GM18520 (cell line): ENCODE results near the gene CCDC9B.

Source experiments
- ATAC-seq: cut with Tn5 transposase; IDR thresholded peaks from one replicate; pipeline ENCODE4 v1.9.1; 2021; ENCODE audit not compliant: unreplicated experiment

The CCDC9B gene

DNA sequence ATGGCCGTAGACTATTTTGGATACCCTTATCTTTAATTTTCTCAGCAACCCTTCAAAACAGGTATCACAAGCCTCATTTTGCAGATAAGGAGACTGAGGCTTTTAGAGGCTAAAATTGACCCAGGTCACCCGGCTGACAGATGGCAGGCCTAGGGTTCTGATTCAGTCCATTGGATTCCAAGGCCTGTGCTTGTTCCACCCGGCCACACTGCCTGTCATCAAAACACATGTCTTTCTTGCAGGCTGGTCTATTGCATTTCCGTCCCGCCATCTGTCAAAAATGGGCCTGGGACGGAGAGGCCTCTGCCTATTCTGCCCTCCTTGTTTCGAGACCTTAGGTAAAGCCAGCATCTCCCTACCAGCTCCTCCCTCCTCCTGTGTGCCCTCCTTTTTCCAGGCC, 9.1 kb downstream of the CCDC9B start:
- ATAC-seq: no peak

DNA sequence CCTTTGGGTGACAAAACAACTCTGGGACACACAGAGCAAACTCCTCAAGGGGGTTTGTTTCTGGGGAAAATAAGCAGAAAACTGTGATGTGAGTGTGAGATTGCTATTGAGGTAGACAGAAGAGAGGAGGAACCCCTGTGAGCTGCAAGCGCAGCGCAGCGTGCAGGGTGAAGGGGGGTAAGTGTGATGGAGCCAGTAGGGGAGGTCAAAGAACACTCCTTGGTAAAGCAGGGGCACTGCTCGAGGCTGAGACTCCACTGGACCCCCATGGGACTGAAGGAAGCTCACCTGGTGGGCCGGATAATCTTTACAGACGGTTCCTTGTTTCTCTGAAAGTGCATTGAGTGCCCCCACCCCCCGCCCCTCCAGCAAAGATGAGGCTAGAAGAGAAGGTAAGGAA, 9.7 kb downstream of the CCDC9B start:
- ATAC-seq: no peak

DNA sequence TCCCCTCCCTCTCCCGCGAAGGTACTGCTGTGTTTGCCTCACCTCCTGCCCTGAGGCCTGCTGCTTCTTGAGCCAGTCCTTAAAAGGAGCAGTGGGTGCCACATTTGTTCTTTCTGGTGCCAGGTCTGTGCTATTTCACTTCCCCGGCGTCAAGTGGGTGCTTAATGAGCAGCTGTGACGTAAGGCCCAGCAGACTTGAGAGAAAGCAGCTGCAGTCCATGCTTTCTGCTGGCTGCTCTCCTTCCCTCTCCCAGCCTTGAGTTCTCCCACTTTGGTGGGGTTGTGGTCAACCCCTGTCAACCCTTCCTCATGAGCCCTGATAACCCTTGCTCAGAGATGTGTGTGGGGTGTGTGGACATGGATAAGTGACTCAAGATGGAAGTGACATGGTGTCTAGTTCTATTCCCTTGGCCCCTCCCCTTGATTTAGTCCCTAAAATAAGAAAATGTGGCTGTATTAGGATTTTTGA, 10.3 kb downstream of the CCDC9B start:
- ATAC-seq: no peak

DNA sequence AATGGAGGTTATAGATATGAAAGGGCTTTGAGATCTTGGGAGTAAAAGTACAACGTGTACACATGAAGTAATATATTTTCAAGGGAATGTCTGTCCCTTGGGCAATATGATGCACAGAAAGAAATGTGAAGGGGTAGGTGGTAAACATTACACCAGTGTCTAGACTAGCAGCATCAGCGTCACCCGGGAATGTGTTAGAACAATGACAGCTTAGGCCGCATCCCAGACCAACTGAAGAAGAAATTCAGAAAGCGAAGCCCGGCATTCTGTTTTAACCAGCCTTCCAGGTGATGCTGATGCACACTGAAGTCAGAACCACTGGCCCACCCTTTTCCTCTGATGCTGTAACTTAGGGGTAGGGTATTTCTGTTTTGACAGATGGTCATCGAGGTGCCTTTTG, 10.9 kb downstream of the CCDC9B start:
- no peak for ATAC-seq

DNA sequence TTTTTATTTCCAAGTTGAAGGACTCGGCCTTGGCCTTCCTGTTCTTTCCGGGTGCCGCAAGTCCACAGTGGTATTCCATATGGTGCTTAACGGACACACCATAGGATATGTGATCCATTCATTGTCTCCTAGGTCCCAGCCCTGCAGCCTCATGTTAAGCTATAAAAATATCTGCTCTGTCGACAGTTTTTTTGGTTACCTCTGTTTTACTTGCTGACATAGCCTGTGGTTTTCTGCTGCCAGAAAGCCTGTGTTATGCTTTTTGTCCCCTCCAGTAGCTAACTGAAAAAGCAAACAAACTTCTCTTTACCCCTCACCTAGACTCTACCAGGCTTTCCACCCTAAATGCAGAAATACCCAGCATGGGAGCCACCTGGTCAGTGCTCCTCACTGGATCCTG, 12.0 kb downstream of the CCDC9B start:
- ATAC-seq: no peak

DNA sequence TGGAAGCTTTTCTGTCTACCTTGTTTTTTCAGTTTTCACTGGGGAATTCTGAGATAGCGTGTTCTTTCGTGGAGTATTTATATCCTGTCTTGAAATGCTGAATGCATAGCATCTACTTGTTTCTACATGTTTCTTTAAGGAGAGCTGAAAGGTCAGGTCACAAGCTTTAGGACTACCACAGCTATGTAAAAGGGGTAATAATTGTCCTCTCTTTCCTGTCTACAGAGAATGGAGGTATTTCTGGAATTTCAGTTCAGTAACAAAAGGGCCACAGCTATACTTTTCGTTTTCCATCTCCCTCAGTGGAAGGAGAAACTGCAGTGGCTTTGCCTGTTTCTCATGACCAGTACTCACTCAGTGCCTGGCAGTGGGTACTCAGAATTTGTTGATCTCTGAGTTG, 12.6 kb downstream of the CCDC9B start:
- no peak for ATAC-seq

DNA sequence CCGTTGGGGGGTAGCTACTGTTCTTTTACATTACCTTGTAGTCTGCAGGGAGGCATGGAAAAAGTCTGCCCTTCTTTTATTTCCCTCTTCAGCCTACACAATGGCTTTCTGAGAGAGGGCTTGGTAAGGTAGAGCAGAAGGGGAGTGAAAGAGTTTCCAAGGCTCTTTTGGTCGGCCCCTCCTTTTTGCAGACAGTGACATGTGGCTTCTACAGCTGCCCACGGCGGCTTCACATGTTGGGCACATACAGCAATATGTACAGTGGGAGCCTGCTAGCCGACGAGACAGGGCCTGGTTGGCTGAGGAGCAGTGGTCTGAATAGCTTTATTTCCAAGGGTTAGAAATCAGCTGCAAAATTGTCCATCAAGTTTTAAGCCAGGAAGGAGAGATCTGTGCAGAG, 13.3 kb downstream of the CCDC9B start:
- ATAC-seq: no peak

DNA sequence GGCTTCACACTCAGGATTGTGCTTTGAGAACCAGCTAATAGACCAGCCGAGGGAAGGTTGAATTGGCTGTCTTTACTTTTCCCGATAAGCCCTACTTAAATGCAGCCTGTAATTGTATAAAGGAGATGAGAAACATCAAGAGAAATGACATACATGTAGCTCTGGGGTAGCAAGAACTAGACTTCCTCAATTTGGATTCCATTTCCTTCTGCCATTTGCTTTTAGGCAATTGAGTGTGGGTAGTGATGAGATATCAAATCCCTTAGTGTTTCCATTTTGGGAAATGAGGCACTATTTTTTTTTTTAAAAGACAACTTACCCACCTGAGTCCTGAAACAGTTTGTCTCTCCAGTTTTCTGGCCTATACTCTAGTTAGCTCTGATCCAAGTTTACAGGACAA, 15.0 kb downstream of the CCDC9B start:
- ATAC-seq: no peak

DNA sequence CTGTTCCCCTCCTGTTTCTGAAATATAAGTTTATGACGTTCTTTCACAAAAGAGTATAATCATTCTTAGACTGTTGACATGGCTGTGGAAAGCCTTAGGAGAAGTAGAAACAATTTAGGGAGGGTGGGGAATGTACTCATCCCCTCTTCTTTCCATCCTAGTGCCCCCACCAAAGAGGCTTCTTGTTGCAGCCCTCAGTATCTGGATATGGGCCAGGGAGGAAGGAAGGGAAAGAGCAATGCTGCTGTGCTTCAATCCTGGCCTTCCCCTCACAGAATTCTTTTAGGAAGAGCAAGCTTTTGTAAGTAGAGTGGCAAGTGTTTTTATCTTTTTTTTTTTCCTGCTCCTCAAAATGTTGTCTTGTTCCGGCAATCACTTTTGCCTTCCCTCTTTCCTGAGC, 15.6 kb downstream of the CCDC9B start:
- no peak for ATAC-seq

DNA sequence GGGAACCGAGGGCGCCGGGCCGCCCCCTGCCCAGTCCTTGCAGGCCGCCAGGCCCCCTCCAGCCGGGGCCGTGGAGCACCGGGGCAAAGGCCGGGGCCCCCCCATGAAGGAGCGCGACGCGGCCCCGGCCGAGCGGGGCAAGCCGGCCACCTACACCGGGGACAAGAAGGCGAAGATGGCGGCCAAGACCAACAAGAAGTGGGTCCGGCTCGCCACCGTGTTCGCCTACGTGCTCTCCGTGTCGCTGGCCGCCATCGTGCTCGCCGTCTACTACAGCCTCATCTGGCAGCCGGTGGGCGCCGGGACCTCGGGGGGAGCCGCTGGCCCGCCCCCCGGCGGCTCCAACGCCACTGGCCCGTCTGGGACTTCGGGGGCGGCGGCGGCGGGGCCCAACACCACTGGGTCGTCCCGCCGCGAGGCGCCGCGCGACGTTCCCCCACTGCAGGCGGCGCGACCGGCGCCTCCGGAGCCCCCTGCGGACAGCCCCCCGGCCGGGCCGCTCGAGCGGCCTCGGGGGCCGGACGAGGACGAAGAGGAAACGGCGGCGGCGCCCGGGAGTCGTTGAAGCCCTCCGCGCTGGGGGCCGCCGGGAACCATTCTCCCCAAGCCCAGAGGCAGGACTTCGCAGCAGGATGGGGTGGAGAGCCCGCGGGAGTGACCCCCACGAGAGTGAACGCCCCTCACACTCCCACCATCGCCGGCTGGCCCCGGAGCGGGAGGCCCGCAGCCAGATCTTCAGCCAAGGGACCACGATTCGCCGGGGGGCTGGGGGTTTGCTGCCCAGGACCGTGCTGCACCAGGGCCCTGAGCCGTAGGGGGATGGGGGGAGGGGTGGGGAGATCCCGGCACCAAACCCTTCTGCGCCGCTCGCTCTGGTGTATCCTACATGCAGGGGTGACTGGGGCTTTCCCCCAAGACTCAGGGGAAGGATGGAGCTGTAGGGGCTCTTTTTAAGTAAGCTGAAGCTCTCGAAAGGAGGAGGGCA, 16.5 kb downstream of the CCDC9B start:
- no peak for ATAC-seq

DNA sequence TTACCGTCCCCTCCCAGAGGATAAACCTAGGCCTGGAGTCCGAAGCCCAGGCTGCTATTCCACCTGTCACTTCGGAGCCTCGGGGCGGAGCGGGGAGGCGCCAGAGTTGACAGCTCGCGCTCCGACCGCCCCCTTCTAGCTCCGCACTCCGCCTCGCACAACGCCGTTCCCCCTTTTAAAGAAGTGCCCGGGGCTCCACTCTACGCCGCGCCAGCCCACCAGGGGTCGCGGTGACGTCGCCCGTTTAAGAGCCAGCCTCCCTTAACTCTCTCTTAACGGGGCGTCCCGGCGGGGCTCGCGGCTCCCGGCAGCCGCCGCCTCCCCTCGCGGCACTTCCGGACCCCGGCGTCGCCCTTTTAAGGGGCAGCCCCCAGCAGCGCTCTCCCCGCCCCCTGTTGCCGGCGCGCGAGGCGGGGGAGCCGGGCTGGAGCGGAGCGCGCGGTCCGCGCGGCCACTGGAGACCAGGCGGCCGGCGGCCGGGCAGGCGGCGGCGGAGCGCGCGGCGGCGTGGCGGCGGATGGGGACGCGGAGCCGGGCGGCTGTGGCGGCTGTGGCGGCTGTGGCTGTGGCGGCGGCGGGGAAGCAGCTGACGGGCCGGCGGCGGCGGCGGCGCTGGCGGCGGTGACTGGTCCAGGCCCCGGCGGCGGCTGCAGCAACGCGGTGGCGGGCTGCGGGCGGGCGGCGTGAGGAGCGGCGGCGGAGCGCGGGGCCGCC, 17.3 kb downstream of the CCDC9B start, which contains the start of gene INAFM2:
INAFM2 (plus strand) TSS at position 454 of the 714 bp plus-strand sequence. CDS start 364 bp downstream, outside the sequence.
- ATAC-seq: peak; percentile 86

DNA sequence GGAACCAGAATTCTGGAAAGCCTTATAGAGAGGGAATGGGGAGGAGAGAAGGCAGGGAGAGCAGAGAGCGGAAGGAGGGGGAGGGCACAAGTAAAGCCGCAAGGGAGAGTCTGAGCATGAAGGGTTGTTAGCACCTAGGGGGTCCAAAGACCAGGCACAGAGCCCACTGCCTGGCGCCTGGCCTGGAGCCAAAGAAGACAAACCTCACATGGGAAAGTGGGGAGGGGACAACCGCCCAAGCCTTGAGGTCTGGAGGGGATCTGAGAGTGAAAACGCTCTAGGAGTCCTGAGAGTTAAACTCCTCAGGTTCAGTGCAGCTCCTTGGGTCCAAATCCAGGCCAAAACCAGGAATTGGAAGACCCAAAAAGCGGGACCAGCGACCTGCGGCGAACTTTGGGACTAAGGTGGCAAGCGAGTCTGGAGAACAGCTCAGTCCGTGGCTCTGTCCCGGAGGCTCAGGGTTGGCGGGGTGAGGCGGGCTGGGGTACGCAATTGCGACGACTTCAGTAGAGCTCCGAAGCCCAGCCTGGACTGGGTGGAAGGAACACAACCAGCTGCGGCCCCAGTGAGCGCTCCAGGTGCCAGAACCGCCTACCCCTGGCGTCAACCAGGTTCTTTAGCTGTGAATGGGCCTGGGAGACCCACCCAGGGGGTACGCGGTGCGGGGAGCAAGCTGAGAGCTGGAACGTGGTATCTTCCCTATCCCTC, 18.1 kb downstream of the CCDC9B start:
- no peak for ATAC-seq

DNA sequence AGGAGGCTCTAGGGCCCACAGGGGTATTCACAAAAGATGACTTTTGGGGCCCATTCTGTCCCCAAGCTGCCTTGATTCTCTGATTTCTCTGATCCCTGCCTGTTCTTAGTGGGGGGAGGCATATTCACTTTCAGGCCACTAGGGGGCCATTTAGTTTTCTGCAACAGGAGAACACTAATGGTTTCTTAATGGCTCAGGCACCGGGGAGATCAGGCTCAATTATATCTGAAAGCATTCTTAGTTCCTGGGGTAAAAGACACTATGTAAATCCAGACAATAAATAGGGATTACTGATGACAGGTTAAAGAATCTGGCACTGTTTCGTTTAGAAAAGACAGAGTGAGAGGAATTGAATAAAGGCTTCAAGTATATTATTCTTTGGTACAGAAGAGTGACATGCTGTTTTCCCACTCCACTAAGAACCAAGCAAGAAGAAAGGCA, 19.8 kb downstream of the CCDC9B start:
- no peak for ATAC-seq

DNA sequence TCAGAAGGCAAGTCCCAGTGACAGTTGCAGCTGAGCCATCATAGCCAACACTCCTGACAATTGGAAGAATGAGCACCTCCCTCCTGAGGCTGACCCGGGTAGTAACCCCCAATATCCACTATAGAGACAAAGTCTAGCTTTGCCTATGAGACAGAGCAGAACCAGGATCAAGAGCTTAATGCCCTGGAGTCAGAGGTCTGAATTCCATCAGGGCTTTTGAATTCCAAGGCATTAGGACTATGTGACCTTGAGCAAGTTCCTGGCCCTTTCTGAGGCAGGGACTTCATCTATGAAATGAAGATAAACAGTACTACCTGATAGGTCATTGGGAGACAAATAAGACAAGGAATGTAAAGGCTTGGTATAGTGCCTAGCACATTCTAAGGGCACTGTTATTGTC, 20.3 kb downstream of the CCDC9B start:
- no peak for ATAC-seq

DNA sequence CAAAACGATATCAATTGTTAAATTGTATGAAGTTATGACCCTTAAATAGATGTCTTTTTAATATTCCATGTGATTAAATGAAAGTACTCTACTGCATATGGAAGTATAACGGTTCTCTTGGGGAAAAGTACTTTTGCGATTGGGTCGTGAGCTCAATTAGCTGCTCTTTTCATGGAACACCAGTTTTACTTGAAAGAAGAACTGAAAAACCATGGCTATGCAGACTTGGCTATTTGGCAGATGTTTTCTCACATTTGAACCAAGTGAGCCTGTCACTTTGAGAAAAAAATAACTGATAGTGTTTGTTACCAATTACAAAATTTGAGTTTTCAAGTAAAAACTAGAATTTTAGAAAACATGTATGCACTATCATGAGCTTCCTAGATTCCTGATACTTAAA, 23.2 kb downstream of the CCDC9B start:
- no peak for ATAC-seq

DNA sequence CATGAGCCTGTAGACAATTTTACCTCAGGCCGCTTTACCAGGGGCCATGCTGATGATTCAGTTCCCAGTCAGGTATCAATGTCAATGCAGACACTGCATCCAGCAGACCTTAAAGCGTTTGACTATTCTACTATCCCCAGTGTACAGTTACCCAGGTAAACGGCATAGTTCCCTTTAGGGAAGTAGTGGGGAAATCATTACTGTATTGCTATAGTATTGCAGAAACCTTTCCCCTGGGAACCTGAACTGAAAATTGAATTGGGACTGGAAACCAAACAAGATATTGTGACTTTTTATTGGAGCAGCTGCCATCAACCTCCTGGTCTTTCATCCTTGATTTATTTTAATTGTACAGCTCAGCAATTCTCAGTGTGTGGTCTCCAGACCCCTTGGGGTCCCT, 23.8 kb downstream of the CCDC9B start:
- no peak for ATAC-seq

DNA sequence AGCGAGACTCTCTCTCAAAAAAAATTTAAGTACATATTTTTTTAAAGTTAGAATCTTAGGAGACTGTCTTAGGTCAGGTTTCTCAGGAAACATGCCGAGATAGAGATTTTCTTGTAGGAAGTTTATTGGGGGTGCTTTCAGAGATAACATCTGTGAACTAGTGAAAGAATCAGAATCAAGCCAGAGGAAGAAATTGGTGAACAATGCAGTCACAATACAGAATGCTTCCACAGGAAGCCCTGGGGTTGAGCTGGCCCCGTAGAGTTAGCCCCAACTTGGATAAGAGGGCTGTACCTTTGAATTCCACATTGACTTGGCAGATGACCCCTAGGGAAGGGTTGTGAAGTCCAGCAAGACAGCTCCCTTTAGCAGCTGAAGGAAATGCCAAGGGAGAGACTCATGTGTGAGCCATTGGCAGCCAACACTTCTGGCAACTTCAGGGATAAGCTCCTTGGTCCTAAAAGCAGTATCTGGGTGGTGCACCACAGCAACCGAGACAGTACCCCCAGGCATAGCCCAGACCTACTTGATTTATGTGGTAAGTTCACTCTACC, 25.9 kb downstream of the CCDC9B start:
- ATAC-seq: no peak

DNA sequence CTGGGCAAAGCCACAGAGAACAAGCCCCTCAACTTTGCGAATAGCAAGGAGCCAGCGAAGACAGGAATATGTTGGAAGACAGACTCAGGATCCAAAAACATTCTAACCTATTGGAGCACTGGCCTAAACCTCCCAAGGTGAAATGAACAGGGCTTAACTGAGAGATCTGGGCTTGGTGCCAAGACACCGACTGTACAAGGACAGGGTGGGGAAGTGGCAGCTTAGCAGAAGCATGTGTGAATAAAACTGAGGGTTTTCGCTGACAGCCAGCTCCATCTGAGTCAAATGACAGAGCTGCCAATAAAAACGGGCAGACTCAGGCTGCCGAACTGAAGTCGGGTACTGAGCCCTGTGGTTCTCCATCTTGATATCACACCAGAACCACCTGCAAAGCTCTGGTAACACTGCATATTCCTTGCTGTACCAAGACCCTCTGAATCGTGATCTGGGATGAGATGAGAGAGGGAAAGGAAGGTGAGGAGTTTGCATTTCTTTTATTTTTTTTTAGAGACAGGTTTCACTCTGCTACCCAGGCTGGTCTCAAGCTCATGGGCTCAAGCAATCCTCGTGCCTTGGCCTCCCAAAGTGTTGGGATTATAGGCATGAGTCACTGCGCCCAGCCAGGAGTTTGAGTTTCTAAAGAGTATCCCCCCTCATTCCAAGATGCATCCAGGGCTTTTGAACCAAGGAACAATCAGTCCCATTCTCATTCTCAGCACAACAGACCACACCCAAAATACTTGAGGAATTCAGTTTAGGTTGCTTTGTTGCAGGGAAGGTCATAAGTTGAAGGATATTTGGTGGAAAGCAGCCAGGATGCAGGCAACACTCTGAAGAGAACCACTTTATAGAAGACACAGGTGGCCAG, 27.0 kb downstream of the CCDC9B start:
- ATAC-seq: no peak

DNA sequence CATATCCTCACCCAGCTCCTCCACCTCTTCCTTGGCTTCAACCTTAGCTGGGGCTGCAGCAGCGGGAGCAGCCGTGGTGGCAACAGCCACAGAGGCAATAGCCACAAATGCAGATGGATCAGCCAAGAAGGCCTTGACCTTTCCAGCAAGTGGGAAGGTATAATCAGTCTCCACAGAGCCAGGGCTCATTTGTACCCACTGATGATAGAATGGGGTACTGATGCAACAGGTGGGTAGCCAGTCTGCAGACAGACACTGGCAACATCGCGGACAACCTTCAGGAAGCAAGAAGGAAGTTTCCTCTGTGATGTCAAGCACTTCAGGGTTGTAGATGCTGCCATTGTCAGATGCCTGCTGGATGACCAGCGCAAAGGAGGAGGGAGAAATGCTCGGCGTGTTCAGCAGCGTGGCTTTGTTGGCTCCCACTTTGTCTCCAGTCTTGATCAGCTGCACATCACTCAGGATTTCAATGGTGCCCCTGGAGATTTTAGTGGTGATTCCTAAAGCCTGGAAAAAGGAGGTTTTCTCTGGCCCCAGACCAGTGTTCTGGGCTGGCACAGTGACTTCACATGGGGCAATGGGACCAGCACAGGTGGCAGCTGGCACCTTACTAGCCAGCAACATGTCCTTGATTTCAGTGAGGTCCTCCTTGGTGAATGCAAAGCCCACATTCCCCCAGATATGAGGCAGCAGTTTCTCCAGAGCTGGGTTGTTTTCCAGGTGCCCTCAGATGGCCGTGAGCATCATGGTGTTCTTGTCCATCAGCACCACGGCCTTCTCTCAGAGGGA, 28.2 kb downstream of the CCDC9B start:
- ATAC-seq: no peak
